Activated T-cell treated with anti-CD3 and anti-CD28 coated beads, Interleukin-2, amount 50 U/mL, for 4 hours (primary cell): Measurements from ENCODE around the gene KIF13A. TPM values are rescaled to one million over a fixed set of nuclear protein-coding genes. Genes with fewer than 3 reads are reported as not detected.
"Not testable (repeated sequence)": the region's sequence is repeated elsewhere in the genome, so short reads cannot be mapped to it uniquely, and the experiment has no call there.

ENCODE experiments used
- ATAC-seq, 2 donors: fragments of 200-7000 bp; cut with Tn5 transposase; one replicate each; pipeline ENCODE4 v1.10.0; 2021
- DNase-seq: peaks from one replicate; pipeline ENCODE4 v3.0.0-alpha.2; 2020
- H3K27me3 Mint-ChIP-seq: one replicate; pipeline ENCODE4 v1.8.0; 2021; ENCODE audit warnings: low read depth, mixed read lengths
- H3K36me3 Mint-ChIP-seq: one replicate; pipeline ENCODE4 v1.8.0; 2022; ENCODE audit warnings: mixed read lengths; ENCODE audit not compliant: insufficient read depth
- H3K4me1 Mint-ChIP-seq: one replicate; pipeline ENCODE4 v1.8.0; 2021; ENCODE audit warnings: low read depth, mixed read lengths
- H3K4me3 Mint-ChIP-seq: one replicate; pipeline ENCODE4 v1.8.0; 2021; ENCODE audit warnings: mild to moderate bottlenecking, moderate library complexity, mixed read lengths
- H3K9me3 Mint-ChIP-seq: one replicate; pipeline ENCODE4 v1.8.0; 2021; ENCODE audit warnings: mixed read lengths
- total RNA-seq, 3 donors: library from RNA; stranded (reverse); gene quantifications; one replicate each; pipeline ENCODE4 v1.2.1, GENCODE V29; 2021

KIF13A gene
- total RNA-seq, 3 donors from 2014 or later: 0.29 to 0.63 (median 0.43) TPM

- H3K27me3 Mint-ChIP-seq: peaks cover 10% of the 10 kb centered on the region
- no peaks in the 10 kb centered on the region for H3K4me1 Mint-ChIP-seq
- no peak overlapping the region for H3K4me3 Mint-ChIP-seq
- no peak for ATAC-seq
- H3K36me3 Mint-ChIP-seq: no peaks in the 10 kb centered on the region
- no peak for DNase-seq
- no peaks in the 10 kb centered on the region for H3K9me3 Mint-ChIP-seq
These were observed 175.1 kb downstream of the KIF13A start for GRCh38 chr6:17812311-17812710.

DNA sequence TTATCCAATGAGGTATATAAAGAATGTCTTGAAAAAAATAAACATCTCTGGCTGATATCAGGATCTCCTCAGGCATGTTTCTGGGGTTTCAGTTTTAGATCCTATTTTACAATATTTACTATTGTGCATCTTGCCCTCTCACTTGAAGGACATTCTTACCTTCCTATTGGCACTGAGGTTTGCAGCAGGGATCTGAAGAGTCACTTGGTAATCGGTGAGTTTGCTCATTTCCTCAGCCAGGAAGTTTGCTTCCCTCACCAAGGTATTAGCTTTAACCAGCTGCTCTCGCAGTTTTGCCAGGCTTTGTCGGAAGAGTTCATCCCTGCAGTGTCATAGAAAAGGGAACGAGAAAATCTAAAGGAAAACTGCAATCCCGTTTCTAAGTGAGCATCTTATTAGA, 178.8 kb downstream of the KIF13A start:
- Mint-ChIP-seq H3K4me1 (no peaks in the 10 kb centered on the region), H3K27me3 (peaks cover 12% of the 10 kb centered on the region), H3K9me3 (no peaks in the 10 kb centered on the region), H3K36me3 (no peaks in the 10 kb centered on the region), H3K4me3 (no peak overlapping the region)
- no peak for ATAC-seq
- DNase-seq: no peak

DNA sequence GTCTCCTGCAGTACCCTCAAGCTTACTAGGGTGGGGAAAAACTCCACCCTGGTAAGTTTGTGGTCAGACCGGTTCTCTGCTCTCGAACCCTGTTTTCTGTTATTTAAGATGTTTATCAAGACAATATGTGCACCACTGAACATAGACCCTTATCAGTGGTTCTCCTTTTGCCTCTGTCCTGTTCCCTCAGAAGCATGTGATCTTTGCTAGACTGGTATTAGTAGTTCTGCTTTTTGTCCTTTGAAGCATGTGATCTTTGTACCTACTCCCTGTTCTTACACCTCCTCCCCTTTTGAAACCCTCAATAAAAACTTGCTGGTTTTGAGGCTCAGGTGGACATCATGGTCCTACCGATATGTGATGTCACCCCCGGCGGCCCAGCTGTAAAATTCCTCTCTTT, 180.0 kb downstream of the KIF13A start:
- not testable (repeated sequence) for H3K9me3 Mint-ChIP-seq, H3K36me3 Mint-ChIP-seq

GRCh38 chr6:17803409-17803808, 184.0 kb downstream of the KIF13A start:
- peaks cover 3% of the 10 kb centered on the region for H3K27me3 Mint-ChIP-seq

More for the DNA sequence above, 180.0 kb downstream of the KIF13A start:
- ATAC-seq, H3K4me3 Mint-ChIP-seq, DNase-seq, H3K4me1 Mint-ChIP-seq: not testable (repeated sequence)
- peaks cover 12% of the 10 kb centered on the region for H3K27me3 Mint-ChIP-seq

GRCh38 chr6:17798477-17799154, 188.8 kb downstream of the KIF13A start:
- Mint-ChIP-seq H3K27me3 (no peaks in the 10 kb centered on the region), H3K9me3 (no peaks in the 10 kb centered on the region), H3K4me3 (no peak overlapping the region), H3K36me3 (no peaks in the 10 kb centered on the region), H3K4me1 (no peaks in the 10 kb centered on the region)
- DNase-seq: no peak
- ATAC-seq: no peak

More at GRCh38 chr6:17803409-17803808, 184.0 kb downstream of the KIF13A start:
- H3K36me3 Mint-ChIP-seq: no peaks in the 10 kb centered on the region
- no peaks in the 10 kb centered on the region for H3K9me3 Mint-ChIP-seq
- H3K4me3 Mint-ChIP-seq: no peak overlapping the region
- no peaks in the 10 kb centered on the region for H3K4me1 Mint-ChIP-seq
- ATAC-seq: no peak
- DNase-seq: no peak

DNA sequence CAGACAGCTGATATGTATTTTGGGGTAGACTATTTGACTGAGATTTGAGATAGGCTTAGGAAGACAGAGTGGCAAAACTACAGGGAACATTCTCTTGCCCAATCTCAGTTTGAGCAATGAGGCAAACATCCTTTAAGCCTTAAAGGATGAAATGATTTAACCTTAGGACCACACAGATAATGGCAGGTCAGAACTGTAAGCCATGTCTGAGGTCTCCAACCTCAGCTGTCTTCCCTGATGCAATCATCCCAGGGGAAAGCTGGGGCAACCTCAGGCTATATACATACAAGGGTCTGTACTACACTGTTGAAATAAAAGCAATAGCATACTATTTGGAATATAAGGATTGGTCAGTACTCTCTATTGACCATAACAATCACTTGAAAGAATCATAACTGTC, 196.9 kb downstream of the KIF13A start:
- H3K27me3 Mint-ChIP-seq: peaks cover 2% of the 10 kb centered on the region
- H3K36me3 Mint-ChIP-seq: no peaks in the 10 kb centered on the region
- no peak for ATAC-seq
- H3K4me1 Mint-ChIP-seq: no peaks in the 10 kb centered on the region
- no peaks in the 10 kb centered on the region for H3K9me3 Mint-ChIP-seq
- no peak for DNase-seq
- H3K4me3 Mint-ChIP-seq: no peak overlapping the region

- Mint-ChIP-seq H3K4me1 (no peaks in the 10 kb centered on the region), H3K4me3 (no peak overlapping the region), H3K27me3 (peaks cover 2% of the 10 kb centered on the region), H3K36me3 (no peaks in the 10 kb centered on the region), H3K9me3 (no peaks in the 10 kb centered on the region)
- ATAC-seq (no peak), DNase-seq (no peak)
These were observed 202.2 kb downstream of the KIF13A start for GRCh38 chr6:17785094-17785787.

DNA sequence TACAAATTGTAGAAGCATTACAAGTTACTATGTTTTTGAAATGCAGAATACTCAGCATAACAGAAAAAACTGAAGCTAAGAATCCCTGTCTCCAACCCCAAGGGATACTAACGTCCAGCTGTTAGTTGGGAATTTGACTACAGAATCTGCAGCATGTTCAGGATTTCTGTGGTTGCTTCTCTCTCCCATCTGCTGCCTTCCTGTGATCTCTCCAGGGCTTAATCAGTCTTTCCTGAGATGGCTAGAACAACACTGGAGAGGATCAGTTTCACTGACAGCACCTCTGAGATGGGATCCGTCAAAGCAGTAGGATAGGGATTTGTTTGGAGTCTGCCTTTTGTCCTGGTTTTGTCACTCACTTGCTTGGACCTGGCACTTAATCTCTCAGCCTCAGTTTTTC, 207.4 kb downstream of the KIF13A start:
- no peaks in the 10 kb centered on the region for H3K9me3 Mint-ChIP-seq
- no peak for ATAC-seq
- H3K27me3 Mint-ChIP-seq: no peaks in the 10 kb centered on the region
- H3K4me1 Mint-ChIP-seq: peaks cover 2% of the 10 kb centered on the region
- no peak for DNase-seq
- no peak overlapping the region for H3K4me3 Mint-ChIP-seq
- no peaks in the 10 kb centered on the region for H3K36me3 Mint-ChIP-seq

DNA sequence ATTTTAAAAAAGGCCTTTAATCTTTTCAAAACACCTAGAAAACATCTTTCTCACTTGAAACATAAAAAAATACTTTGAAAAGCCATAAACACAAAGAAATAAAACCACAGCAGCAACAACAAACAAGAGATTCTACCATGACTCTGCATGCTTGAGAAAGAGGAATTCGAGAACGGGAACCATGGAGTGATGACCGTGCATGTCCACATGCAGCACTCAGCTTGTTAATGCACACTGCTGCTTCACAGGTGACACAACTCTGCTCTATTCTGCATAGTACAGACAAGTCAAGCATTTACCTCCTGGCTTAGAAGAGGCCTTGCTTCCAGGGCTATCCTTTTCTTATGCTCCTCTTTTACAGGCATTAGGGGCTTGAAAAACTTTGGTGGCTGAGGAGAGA, 215.8 kb downstream of the KIF13A start:
- DNase-seq (no peak), ATAC-seq (no peak)
- no peaks in the 10 kb centered on the region for H3K4me1 Mint-ChIP-seq
- no peak overlapping the region for H3K4me3 Mint-ChIP-seq
- H3K27me3 Mint-ChIP-seq: peaks cover 5% of the 10 kb centered on the region
- H3K36me3 Mint-ChIP-seq: no peaks in the 10 kb centered on the region
- H3K9me3 Mint-ChIP-seq: no peaks in the 10 kb centered on the region

- Mint-ChIP-seq H3K4me3 (no peak overlapping the region), H3K27me3 (peaks cover 12% of the 10 kb centered on the region), H3K36me3 (no peaks in the 10 kb centered on the region), H3K4me1 (no peaks in the 10 kb centered on the region), H3K9me3 (no peaks in the 10 kb centered on the region)
- DNase-seq (no peak), ATAC-seq (no peak)
These were observed 218.6 kb downstream of the KIF13A start for GRCh38 chr6:17768881-17769280.

DNA sequence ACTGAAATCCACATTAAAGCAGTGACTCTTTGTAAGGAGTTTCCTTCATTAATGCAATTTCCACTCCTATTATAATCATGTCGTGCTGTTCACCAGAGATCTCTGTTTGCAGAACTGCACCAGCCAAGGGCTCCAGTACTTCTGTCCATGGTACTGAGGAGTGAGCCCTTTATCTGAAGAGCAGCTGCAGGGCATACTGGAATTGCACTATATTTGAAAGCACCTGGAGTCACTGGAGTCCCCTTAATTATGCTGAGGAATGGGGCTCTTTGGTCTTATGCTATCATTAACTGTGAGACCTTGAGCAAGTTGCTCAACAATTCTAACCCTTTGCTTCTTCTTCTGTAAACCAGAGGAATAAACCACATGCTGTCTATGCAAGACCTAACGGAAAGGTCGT, 219.0 kb downstream of the KIF13A start:
- no peak for DNase-seq
- no peak for ATAC-seq
- Mint-ChIP-seq H3K27me3 (peaks cover 13% of the 10 kb centered on the region), H3K4me3 (no peak overlapping the region), H3K9me3 (no peaks in the 10 kb centered on the region), H3K4me1 (no peaks in the 10 kb centered on the region), H3K36me3 (no peaks in the 10 kb centered on the region)

- H3K9me3 Mint-ChIP-seq: no peaks in the 10 kb centered on the region
- ATAC-seq (no peak), DNase-seq (no peak)
- no peaks in the 10 kb centered on the region for H3K4me1 Mint-ChIP-seq
- H3K27me3 Mint-ChIP-seq: peaks cover 10% of the 10 kb centered on the region
- H3K4me3 Mint-ChIP-seq: no peak overlapping the region
- no peaks in the 10 kb centered on the region for H3K36me3 Mint-ChIP-seq
These were observed 224.8 kb downstream of the KIF13A start for GRCh38 chr6:17762651-17763050.

DNA sequence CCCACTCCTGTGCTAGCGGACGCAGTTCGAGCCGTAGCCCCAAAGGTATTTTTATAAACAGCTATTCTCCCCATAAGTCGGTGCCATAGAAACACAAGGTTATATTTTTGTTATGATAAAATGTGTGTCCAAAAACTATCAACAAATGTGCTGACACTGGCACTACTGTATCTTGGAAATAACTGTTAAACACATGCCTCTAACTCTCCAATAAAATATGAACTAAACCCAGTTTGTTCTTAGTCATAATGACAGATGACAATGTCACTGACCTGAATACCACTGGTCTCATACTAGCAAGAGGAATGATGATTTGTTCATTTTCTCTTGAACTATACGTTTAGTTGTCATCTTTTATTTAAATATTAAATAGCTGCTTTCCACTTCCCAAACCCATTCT, 229.3 kb downstream of the KIF13A start:
- DNase-seq: no peak
- Mint-ChIP-seq H3K9me3 (no peaks in the 10 kb centered on the region), H3K4me3 (no peak overlapping the region), H3K27me3 (peaks cover 10% of the 10 kb centered on the region), H3K36me3 (no peaks in the 10 kb centered on the region), H3K4me1 (no peaks in the 10 kb centered on the region)
- ATAC-seq: no peak

DNA sequence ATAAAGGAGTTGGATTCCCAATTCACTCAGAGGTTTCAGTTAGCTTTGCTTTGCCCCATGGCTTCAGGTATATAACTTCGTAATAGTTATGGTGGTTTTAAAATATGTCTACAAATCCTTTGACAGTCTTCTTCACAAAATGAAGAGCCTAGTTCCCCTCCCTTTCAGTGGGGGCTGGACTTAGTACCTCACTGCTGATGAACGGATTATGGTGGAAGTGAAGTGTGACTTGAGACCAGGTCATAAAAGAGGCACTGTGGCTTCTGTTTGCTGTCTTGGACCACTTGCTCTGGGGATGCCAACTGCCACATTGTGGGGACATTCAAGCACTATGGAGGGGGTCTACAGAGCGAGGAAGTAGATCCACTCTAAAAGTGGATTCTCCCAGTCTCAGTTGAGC, 233.2 kb downstream of the KIF13A start:
- Mint-ChIP-seq H3K27me3 (peaks cover 13% of the 10 kb centered on the region), H3K9me3 (no peaks in the 10 kb centered on the region), H3K4me3 (no peak overlapping the region), H3K4me1 (no peaks in the 10 kb centered on the region), H3K36me3 (no peaks in the 10 kb centered on the region)
- ATAC-seq: no peak
- no peak for DNase-seq

- H3K4me3 Mint-ChIP-seq, H3K4me1 Mint-ChIP-seq: not testable (repeated sequence)
These were observed 242.1 kb downstream of the KIF13A start for GRCh38 chr6:17745324-17745723.

More at GRCh38 chr6:17745324-17745723, 242.1 kb downstream of the KIF13A start:
- H3K9me3 Mint-ChIP-seq, H3K36me3 Mint-ChIP-seq, ATAC-seq, DNase-seq, H3K27me3 Mint-ChIP-seq: not testable (repeated sequence)
